HCT116 (cell line): ENCODE measurements around the gene CST11.

Source experiments
- CTCF ChIP-seq, 3 experiments: fragments of 200-600 bp in 1 of 3; sonication (generic) in 1 of 3; IDR thresholded peaks in 2 of 3; conservative IDR thresholded peaks in 1 of 3; 2 replicates each; pipeline ENCODE4 v1.5.1; 2012 to 2017; ENCODE audit warnings: low read depth in 2 of 3, low read length in 2 of 3, antibody characterized with exemption in 1 of 3, borderline replicate concordance in 1 of 3, control low read depth in 1 of 3, mild to moderate bottlenecking in 1 of 3, mixed read lengths in 1 of 3, mixed run types in 1 of 3, moderate library complexity in 1 of 3; ENCODE audit not compliant: insufficient read depth in 1 of 3
- EZH2 ChIP-seq: fragments of 200-600 bp; sonication (generic); IDR thresholded peaks from 2 replicates; pipeline ENCODE4 v1.6.1; 2017; ENCODE audit warnings: antibody characterized with exemption, mixed run types
- EZH2phosphoT487 ChIP-seq: fragments of 200-600 bp; IDR thresholded peaks from 2 replicates; pipeline ENCODE4 v1.6.1; 2018; ENCODE audit warnings: antibody characterized with exemption, borderline replicate concordance
- FOSL1 ChIP-seq: IDR thresholded peaks from 2 replicates; pipeline ENCODE4 v1.6.1; 2012; ENCODE audit warnings: low read depth
- MAX ChIP-seq: IDR thresholded peaks from 2 replicates; pipeline ENCODE4 v1.6.1; 2012
- POLR2A ChIP-seq: IDR thresholded peaks from 2 replicates; pipeline ENCODE4 v1.7.0; 2011; ENCODE audit warnings: borderline replicate concordance; ENCODE audit not compliant: insufficient read depth, insufficient read length; ENCODE audit errors: extremely low read depth
- POLR2AphosphoS5 ChIP-seq: IDR thresholded peaks from 2 replicates; pipeline ENCODE4 v1.6.1; 2011; ENCODE audit warnings: mild to moderate bottlenecking, low read depth, low read length, moderate library complexity
- YY1 ChIP-seq: IDR thresholded peaks from 2 replicates; pipeline ENCODE4 v1.6.1; 2011; ENCODE audit warnings: low read length, low read depth, moderate library complexity, mild to moderate bottlenecking; ENCODE audit not compliant: insufficient replicate concordance; ENCODE audit errors: extremely low read depth
- ZFX ChIP-seq: fragments of 450-650 bp; IDR thresholded peaks from 2 replicates; pipeline ENCODE4 v1.6.1; 2017

- TF ChIP-seq POLR2A (no peak), YY1 (no peak), EZH2phosphoT487 (no peak), FOSL1 (no peak), MAX (no peak), EZH2 (no peak), CTCF (IDR thresholded peaks at IDR 0.05 in 2 of 3, conservative IDR thresholded peaks at IDR 0.05 in 1 of 3; ENCODE audit: borderline replicate concordance in 1 of 3, insufficient read depth in 1 of 3, low read depth in 2 of 3, low read length in 2 of 3) (no peak), ZFX (no peak), POLR2AphosphoS5 (no peak)
Observed at GRCh38 chr20:23415959-23416583, 36.6 kb downstream of the CST11 start.
